Measurements from ENCODE around the gene TFIP11.

TFIP11 gene

GRCh38 chr22:26502688-26503561 is 9.3 kb downstream of the TFIP11 start:
- H2AFZ ChIP-seq (ENCODE audit: low read length): peak overlapping the region; percentile 63
- no peak overlapping the region for H3K9ac ChIP-seq (ENCODE audit: low read depth, low read length, poor library complexity)
- H3K79me1 ChIP-seq (ENCODE audit: low read depth, low read length): peaks cover 3% of the 10 kb centered on the region
- H3K14ac ChIP-seq (ENCODE audit: low read length): no peak overlapping the region
- H3K4me1 ChIP-seq (ENCODE audit: control insufficient read depth in 2 of 2, insufficient read depth in 1 of 2, low read depth in 1 of 2, low read length in 2 of 2): peaks cover 0 to 5% of the 10 kb centered on the region in 2 donors
- H2AK5ac ChIP-seq (ENCODE audit: low read depth, low read length): no peak overlapping the region
- H3K23ac ChIP-seq (ENCODE audit: low read depth, low read length, poor library complexity): no peak overlapping the region
- no peak overlapping the region for H4K91ac ChIP-seq (ENCODE audit: low read depth, low read length, poor library complexity)
- H3K9me3 ChIP-seq (replicated peaks in 1 of 2; ENCODE audit: control insufficient read depth in 2 of 2, insufficient read depth in 1 of 2, low read depth in 1 of 2, low read length in 2 of 2): peaks cover 0 to 2% of the 10 kb centered on the region in 2 donors
- H3K4me2 ChIP-seq (ENCODE audit: insufficient read depth, low read length, poor library complexity, severe bottlenecking): no peak overlapping the region
- no peak overlapping the region for H4K8ac ChIP-seq (ENCODE audit: low read depth, low read length)
- peak; percentile 31 for DNase-seq (ENCODE audit: low spot score)
- H2BK15ac ChIP-seq (ENCODE audit: low read length): no peak overlapping the region
- H3K4ac ChIP-seq (ENCODE audit: low read length): no peak overlapping the region
- H2BK5ac ChIP-seq (ENCODE audit: low read length): no peak overlapping the region
- WGBS, 2 donors (ENCODE audit: extremely low coverage in 2 of 2, insufficient read length in 2 of 2, insufficient replicate concordance in 1 of 2): no CpG with 5 or more reads among the region's 3 CpGs
- H3K27me3 ChIP-seq (ENCODE audit: control insufficient read depth in 3 of 3, insufficient read depth in 3 of 3, low read depth in 1 of 3, low read length in 3 of 3): no peaks in the 10 kb centered on the region
- H3K27ac ChIP-seq (replicated peaks; ENCODE audit: low read length): no peak overlapping the region
- no peak overlapping the region for H2BK120ac ChIP-seq (ENCODE audit: low read depth, low read length)
- H3K4me3 ChIP-seq (ENCODE audit: low read length in 2 of 2): no peak overlapping the region
- peaks cover 47 to 99% of the 10 kb centered on the region in 2 donors for H3K36me3 ChIP-seq (replicated peaks in 1 of 2; ENCODE audit: control insufficient read depth in 2 of 2, insufficient read depth in 2 of 2, low read length in 2 of 2)
- no peak overlapping the region for H3K18ac ChIP-seq (ENCODE audit: low read length)
- H2BK12ac ChIP-seq (ENCODE audit: low read length): no peak overlapping the region

DNA sequence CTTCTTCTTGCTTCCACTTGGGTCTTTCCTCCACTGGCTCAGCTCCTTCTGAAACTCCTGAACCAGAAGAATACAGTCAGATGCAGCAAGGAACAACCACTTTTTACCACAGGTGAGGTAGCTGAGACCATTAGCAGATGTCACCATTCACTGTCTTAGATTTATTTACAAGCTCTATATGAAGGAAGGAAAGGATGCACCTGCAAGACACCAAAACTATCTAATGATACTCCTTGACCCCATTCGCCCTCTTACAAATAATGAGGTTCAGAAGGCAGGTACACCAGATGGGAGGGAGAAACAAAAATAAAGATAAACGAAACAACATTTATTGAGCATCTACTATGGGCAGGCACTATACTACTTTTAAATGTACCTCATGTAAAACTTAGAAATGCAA is 10.3 kb downstream of the TFIP11 start:
- no peak overlapping the region for H4K91ac ChIP-seq (ENCODE audit: low read depth, low read length, poor library complexity)
- no peak overlapping the region for H3K4me3 ChIP-seq (ENCODE audit: low read length in 2 of 2)
- no peak overlapping the region for H2BK12ac ChIP-seq (ENCODE audit: low read length)

GRCh38 chr22:26499188-26499703 is 13.0 kb downstream of the TFIP11 start:
- no peak for DNase-seq (ENCODE audit: low spot score)

More for the DNA sequence above, 10.3 kb downstream of the TFIP11 start:
- Histone ChIP-seq H2BK120ac (ENCODE audit: low read depth, low read length) (no peak overlapping the region), H3K9me3 (replicated peaks in 1 of 2; ENCODE audit: control insufficient read depth in 2 of 2, insufficient read depth in 1 of 2, low read depth in 1 of 2, low read length in 2 of 2) (peaks cover 0 to 2% of the 10 kb centered on the region in 2 donors), H2BK5ac (ENCODE audit: low read length) (no peak overlapping the region), H3K9ac (ENCODE audit: low read depth, low read length, poor library complexity) (no peak overlapping the region), H3K4me2 (ENCODE audit: insufficient read depth, low read length, poor library complexity, severe bottlenecking) (no peak overlapping the region), H3K4ac (ENCODE audit: low read length) (no peak overlapping the region), H2AFZ (ENCODE audit: low read length) (no peak overlapping the region), H2AK5ac (ENCODE audit: low read depth, low read length) (no peak overlapping the region), H3K18ac (ENCODE audit: low read length) (no peak overlapping the region), H2BK15ac (ENCODE audit: low read length) (no peak overlapping the region), H3K27me3 (ENCODE audit: control insufficient read depth in 3 of 3, insufficient read depth in 3 of 3, low read depth in 1 of 3, low read length in 3 of 3) (no peaks in the 10 kb centered on the region), H3K23ac (ENCODE audit: low read depth, low read length, poor library complexity) (no peak overlapping the region), H3K4me1 (ENCODE audit: control insufficient read depth in 2 of 2, insufficient read depth in 1 of 2, low read depth in 1 of 2, low read length in 2 of 2) (peaks cover 0 to 5% of the 10 kb centered on the region in 2 donors), H3K14ac (ENCODE audit: low read length) (no peak overlapping the region), H3K79me1 (ENCODE audit: low read depth, low read length) (peaks cover 3% of the 10 kb centered on the region), H4K8ac (ENCODE audit: low read depth, low read length) (no peak overlapping the region), H3K27ac (replicated peaks; ENCODE audit: low read length) (no peak overlapping the region), H3K36me3 (replicated peaks in 1 of 2; ENCODE audit: control insufficient read depth in 2 of 2, insufficient read depth in 2 of 2, low read length in 2 of 2) (peaks cover 50 to 97% of the 10 kb centered on the region in 2 donors)
- whole genome bisulfite sequencing, 2 donors (ENCODE audit: extremely low coverage in 2 of 2, insufficient read length in 2 of 2, insufficient replicate concordance in 1 of 2): no CpG with 5 or more reads among the region's 2 CpGs
- no peak for DNase-seq (ENCODE audit: low spot score)

GRCh38 chr22:26496456-26496855 is 15.8 kb downstream of the TFIP11 start:
- Histone ChIP-seq H3K4me1 (ENCODE audit: control insufficient read depth in 2 of 2, insufficient read depth in 1 of 2, low read depth in 1 of 2, low read length in 2 of 2) (no peaks in the 10 kb centered on the region), H3K27me3 (ENCODE audit: control insufficient read depth in 3 of 3, insufficient read depth in 3 of 3, low read depth in 1 of 3, low read length in 3 of 3) (no peaks in the 10 kb centered on the region), H2AFZ (ENCODE audit: low read length) (no peak overlapping the region), H3K4me3 (ENCODE audit: low read length in 2 of 2) (no peak overlapping the region), H3K14ac (ENCODE audit: low read length) (no peak overlapping the region), H3K4ac (ENCODE audit: low read length) (no peak overlapping the region), H2BK15ac (ENCODE audit: low read length) (no peak overlapping the region), H3K9me3 (replicated peaks in 1 of 2; ENCODE audit: control insufficient read depth in 2 of 2, insufficient read depth in 1 of 2, low read depth in 1 of 2, low read length in 2 of 2) (peaks cover 0 to 2% of the 10 kb centered on the region in 2 donors), H4K8ac (ENCODE audit: low read depth, low read length) (no peak overlapping the region), H3K4me2 (ENCODE audit: insufficient read depth, low read length, poor library complexity, severe bottlenecking) (no peak overlapping the region), H3K9ac (ENCODE audit: low read depth, low read length, poor library complexity) (no peak overlapping the region), H4K91ac (ENCODE audit: low read depth, low read length, poor library complexity) (no peak overlapping the region), H2BK120ac (ENCODE audit: low read depth, low read length) (no peak overlapping the region), H2BK5ac (ENCODE audit: low read length) (no peak overlapping the region), H3K23ac (ENCODE audit: low read depth, low read length, poor library complexity) (no peak overlapping the region), H2BK12ac (ENCODE audit: low read length) (no peak overlapping the region), H3K79me1 (ENCODE audit: low read depth, low read length) (peaks cover 3% of the 10 kb centered on the region), H2AK5ac (ENCODE audit: low read depth, low read length) (no peak overlapping the region), H3K36me3 (replicated peaks in 1 of 2; ENCODE audit: control insufficient read depth in 2 of 2, insufficient read depth in 2 of 2, low read length in 2 of 2) (peaks cover 53 to 97% of the 10 kb centered on the region in 2 donors), H3K27ac (replicated peaks; ENCODE audit: low read length) (no peak overlapping the region), H3K18ac (ENCODE audit: low read length) (no peak overlapping the region)
- no CpG with 5 or more reads among the region's 4 CpGs for WGBS, 2 donors (ENCODE audit: extremely low coverage in 2 of 2, insufficient read length in 2 of 2, insufficient replicate concordance in 1 of 2)
- no peak for DNase-seq (ENCODE audit: low spot score)

More at GRCh38 chr22:26499188-26499703, 13.0 kb downstream of the TFIP11 start:
- Histone ChIP-seq H3K36me3 (replicated peaks in 1 of 2; ENCODE audit: control insufficient read depth in 2 of 2, insufficient read depth in 2 of 2, low read length in 2 of 2) (peaks cover 49 to 98% of the 10 kb centered on the region in 2 donors), H3K9me3 (replicated peaks in 1 of 2; ENCODE audit: control insufficient read depth in 2 of 2, insufficient read depth in 1 of 2, low read depth in 1 of 2, low read length in 2 of 2) (peaks cover 0 to 2% of the 10 kb centered on the region in 2 donors), H3K27ac (replicated peaks; ENCODE audit: low read length) (no peak overlapping the region), H2AFZ (ENCODE audit: low read length) (no peak overlapping the region), H3K14ac (ENCODE audit: low read length) (no peak overlapping the region), H3K4me1 (ENCODE audit: control insufficient read depth in 2 of 2, insufficient read depth in 1 of 2, low read depth in 1 of 2, low read length in 2 of 2) (peaks cover 0 to 5% of the 10 kb centered on the region in 2 donors), H3K27me3 (ENCODE audit: control insufficient read depth in 3 of 3, insufficient read depth in 3 of 3, low read depth in 1 of 3, low read length in 3 of 3) (no peaks in the 10 kb centered on the region), H3K4ac (ENCODE audit: low read length) (no peak overlapping the region), H2BK120ac (ENCODE audit: low read depth, low read length) (no peak overlapping the region), H2AK5ac (ENCODE audit: low read depth, low read length) (no peak overlapping the region), H3K4me3 (ENCODE audit: low read length in 2 of 2) (no peak overlapping the region), H4K91ac (ENCODE audit: low read depth, low read length, poor library complexity) (no peak overlapping the region), H2BK15ac (ENCODE audit: low read length) (no peak overlapping the region), H2BK12ac (ENCODE audit: low read length) (no peak overlapping the region), H2BK5ac (ENCODE audit: low read length) (no peak overlapping the region), H4K8ac (ENCODE audit: low read depth, low read length) (no peak overlapping the region), H3K79me1 (ENCODE audit: low read depth, low read length) (peaks cover 3% of the 10 kb centered on the region), H3K18ac (ENCODE audit: low read length) (no peak overlapping the region), H3K23ac (ENCODE audit: low read depth, low read length, poor library complexity) (no peak overlapping the region), H3K4me2 (ENCODE audit: insufficient read depth, low read length, poor library complexity, severe bottlenecking) (no peak overlapping the region), H3K9ac (ENCODE audit: low read depth, low read length, poor library complexity) (no peak overlapping the region)
- no CpG with 5 or more reads among the region's 25 CpGs for WGBS, 2 donors (ENCODE audit: extremely low coverage in 2 of 2, insufficient read length in 2 of 2, insufficient replicate concordance in 1 of 2)

All from neuronal stem cell (in vitro differentiated cells).